ENCODE data around the gene GPR84. TPM values are rescaled to one million over a fixed set of nuclear protein-coding genes. Genes with fewer than 3 reads are reported as not detected.

GPR84 gene
- total RNA-seq, 2 donors from 2014 or later = 0.43 TPM; not detected in 1

DNA sequence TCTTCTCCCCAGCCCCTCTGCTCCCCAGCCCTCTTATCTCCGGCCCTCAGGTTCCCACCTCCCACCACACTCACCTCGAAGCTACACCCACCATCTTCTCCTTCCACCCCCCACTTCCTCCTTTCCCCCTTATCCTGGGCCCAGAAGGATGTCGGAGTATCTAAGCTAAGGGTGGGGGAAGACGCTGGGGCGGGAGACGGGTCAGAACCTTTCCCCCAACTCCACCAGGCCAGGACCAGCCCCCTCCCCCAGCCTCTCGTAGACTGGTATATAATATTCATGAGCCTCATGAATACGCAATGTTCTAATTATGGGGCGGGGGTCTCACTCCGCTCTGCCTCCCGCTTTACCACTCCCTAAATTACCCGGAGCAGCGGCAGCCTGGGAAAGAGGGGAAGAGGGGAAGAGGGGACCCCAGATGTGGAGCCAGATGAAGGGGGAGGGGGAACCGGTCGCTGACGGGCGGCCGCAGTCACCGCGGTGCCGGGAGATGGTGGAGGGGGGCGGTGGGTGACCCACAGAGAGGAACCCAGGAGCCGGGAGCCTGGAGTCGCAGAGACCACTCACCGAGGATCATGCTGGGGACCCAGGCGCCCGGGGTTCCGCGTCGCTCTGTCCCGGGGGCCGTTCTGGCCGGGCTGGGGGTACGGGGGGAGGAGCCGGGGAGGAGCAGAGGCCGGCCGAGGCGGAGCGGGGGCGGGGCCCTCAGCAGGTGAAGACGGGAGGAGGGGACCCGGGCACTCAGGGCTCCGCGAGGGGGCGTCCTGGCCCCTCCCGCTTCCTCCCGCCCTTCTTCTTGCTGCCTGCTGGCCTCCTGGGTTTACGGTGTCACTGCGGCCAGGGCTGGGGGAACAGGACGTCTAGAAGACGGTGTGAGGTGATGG lies 26.6 kb upstream of the GPR84 start:
- H3K9me3 ChIP-seq = no peaks in the 10 kb centered on the region
- peak overlapping the region; percentile 43 to 52 for H3K4me3 ChIP-seq
- H3K27me3 ChIP-seq = no peaks in the 10 kb centered on the region
- peaks cover 0 to 34% of the 10 kb centered on the region in 2 donors for H3K4me1 ChIP-seq
- H3K36me3 ChIP-seq = peaks cover 17% of the 10 kb centered on the region
- H3K27ac ChIP-seq = peak overlapping the region in 1 of 2 donors; percentile 7
- DNase-seq (ENCODE audit: low spot score) = no peak
- TF ChIP-seq, protein P1, sequence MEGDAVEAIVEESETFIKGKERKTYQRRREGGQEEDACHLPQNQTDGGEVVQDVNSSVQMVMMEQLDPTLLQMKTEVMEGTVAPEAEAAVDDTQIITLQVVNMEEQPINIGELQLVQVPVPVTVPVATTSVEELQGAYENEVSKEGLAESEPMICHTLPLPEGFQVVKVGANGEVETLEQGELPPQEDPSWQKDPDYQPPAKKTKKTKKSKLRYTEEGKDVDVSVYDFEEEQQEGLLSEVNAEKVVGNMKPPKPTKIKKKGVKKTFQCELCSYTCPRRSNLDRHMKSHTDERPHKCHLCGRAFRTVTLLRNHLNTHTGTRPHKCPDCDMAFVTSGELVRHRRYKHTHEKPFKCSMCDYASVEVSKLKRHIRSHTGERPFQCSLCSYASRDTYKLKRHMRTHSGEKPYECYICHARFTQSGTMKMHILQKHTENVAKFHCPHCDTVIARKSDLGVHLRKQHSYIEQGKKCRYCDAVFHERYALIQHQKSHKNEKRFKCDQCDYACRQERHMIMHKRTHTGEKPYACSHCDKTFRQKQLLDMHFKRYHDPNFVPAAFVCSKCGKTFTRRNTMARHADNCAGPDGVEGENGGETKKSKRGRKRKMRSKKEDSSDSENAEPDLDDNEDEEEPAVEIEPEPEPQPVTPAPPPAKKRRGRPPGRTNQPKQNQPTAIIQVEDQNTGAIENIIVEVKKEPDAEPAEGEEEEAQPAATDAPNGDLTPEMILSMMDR (IDR thresholded peaks at IDR 0.05) = peak in 1 of 2 donors; percentile 15

DNA sequence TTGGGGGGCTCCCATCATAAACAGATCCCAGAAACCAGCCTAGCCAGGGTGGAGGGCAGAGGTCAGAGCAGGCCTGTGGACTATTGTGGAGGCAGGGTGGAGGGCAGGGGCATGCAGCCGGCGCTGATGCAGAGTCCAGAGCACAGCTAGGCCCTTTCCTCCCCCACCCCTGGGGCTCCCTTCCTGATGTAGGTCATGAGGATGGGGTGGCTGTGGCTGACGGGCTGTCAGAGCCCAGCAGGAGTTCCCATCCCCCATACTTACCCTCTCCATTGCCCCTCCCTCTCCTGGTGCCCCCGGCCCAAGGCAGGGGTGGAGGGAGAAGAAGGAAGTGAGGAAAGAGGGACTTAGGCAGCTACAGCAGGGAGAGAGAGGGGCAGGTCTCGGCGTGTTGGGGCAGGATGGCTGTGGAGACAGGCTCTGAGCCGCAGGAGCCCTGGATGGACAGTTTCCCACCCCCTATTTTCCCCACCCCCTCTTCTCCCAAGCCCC lies 25.9 kb upstream of the GPR84 start:
- TF ChIP-seq, protein P1 (IDR thresholded peaks at IDR 0.05) = no peak
- DNase-seq (ENCODE audit: low spot score) = no peak
- no peak overlapping the region for H3K27ac ChIP-seq
- H3K4me1 ChIP-seq = peaks cover 0 to 37% of the 10 kb centered on the region in 2 donors
- H3K4me3 ChIP-seq = no peak overlapping the region
- no peaks in the 10 kb centered on the region for H3K9me3 ChIP-seq
- no peaks in the 10 kb centered on the region for H3K27me3 ChIP-seq
- peaks cover 10% of the 10 kb centered on the region for H3K36me3 ChIP-seq

DNA sequence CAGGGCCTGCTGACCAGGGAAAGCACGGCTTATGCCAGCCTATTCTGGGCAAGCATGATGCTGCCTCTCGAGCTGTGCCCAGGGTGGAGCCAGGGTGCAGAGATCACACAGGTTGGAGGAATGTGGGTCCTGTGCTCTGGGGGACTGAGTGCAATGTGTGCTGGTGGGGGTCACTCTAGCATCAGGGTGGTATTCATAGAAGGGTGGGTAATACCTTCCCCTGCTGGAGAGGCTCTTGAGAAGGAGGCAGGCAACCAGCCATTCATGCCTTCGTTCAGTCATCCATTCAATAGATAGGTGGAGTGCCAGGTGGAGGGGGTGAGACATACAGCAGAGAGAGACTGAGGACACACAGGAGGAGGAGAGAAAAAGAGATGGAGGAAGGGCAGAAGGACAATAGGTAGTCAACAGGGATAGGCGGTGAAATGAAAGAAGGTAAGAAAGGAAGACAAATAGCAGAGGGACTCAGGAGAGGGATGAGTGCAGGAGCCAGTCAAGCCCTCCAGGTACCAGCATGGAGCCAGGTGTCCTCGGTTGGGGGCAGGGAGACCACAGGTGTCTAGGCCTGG lies 25.4 kb upstream of the GPR84 start:
- H3K27me3 ChIP-seq = no peaks in the 10 kb centered on the region
- H3K36me3 ChIP-seq = peaks cover 5% of the 10 kb centered on the region
- no peaks in the 10 kb centered on the region for H3K9me3 ChIP-seq
- DNase-seq (ENCODE audit: low spot score) = no peak
- no peak overlapping the region for H3K4me3 ChIP-seq
- TF ChIP-seq, protein P1 (IDR thresholded peaks at IDR 0.05) = no peak
- peaks cover 0 to 42% of the 10 kb centered on the region in 2 donors for H3K4me1 ChIP-seq
- H3K27ac ChIP-seq = no peak overlapping the region

DNA sequence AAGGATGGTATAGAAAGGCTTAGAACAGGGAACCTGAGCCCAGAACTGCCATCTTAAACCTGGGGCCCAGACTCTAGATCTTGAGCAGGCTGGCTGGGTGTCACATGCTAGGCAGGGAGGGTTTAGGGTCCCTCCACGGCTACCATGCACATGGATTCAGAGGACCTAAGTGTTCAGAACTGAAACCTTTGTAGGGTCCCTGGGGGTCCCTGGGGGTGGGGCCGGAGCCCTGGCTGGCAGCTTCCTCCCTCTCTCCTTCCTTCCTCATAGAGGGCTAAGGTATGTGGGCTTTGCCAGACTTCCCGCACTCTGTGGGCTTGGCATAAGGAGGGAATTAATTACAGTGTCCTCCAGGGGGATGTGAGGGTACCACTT lies 24.8 kb upstream of the GPR84 start:
- H3K4me1 ChIP-seq = peaks cover 0 to 47% of the 10 kb centered on the region in 2 donors
- DNase-seq (ENCODE audit: low spot score) = no peak
- no peaks in the 10 kb centered on the region for H3K9me3 ChIP-seq

DNA sequence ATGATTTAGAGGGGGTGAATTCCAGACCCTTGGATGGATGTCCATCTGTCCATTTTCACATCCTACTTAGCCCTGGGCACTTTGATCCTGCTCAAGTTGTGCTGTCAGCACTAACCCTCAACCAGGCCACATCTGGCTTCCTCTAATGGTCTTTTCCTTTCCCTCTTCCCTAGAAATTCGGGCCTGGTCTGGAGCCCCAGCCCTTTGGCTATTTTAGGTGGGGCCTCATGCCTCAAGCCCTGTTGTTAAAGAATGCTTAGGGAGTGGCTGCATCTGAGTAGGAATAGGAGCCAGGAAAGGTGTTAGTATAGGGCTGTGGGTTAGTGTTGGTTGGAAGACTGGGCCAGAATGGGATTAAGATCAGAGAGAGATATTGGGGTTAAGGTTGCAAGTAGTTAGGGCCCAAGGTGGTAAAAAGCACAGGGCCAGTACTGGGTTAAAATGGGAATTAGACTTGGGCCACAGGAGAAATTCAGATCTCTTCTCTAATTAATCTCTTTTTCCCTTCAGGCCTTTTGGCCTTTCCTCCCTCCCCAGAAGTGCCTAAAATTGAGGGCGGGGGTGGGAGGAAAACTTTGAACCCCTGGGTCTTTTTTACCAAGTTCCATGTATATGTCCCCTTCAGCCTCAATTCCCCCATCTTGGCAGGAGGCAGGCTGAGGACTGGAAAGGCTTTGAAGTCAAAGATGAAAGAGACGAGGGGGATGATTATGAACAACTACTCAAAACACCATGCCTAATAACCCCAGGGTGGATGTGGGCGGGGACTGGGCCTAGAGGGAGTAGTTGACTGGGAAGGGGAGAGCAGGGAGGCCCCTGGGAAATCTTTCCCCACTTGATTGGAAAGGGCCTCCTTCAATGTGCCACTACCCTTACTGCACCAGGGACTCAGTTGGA lies 24.2 kb upstream of the GPR84 start:
- TF ChIP-seq, protein P1 (IDR thresholded peaks at IDR 0.05) = no peak
- no peak overlapping the region for H3K4me3 ChIP-seq
- no peak overlapping the region for H3K27ac ChIP-seq
- H3K27me3 ChIP-seq = no peaks in the 10 kb centered on the region
- DNase-seq (ENCODE audit: low spot score) = no peak
- no peaks in the 10 kb centered on the region for H3K9me3 ChIP-seq
- no peaks in the 10 kb centered on the region for H3K36me3 ChIP-seq
- H3K4me1 ChIP-seq = peaks cover 0 to 46% of the 10 kb centered on the region in 2 donors

More for the DNA sequence above, 24.8 kb upstream of the GPR84 start:
- Histone ChIP-seq H3K4me3 (no peak overlapping the region), H3K27me3 (no peaks in the 10 kb centered on the region), H3K27ac (no peak overlapping the region), H3K36me3 (no peaks in the 10 kb centered on the region)
- TF ChIP-seq, protein P1 (IDR thresholded peaks at IDR 0.05) = no peak
